Choroid plexus epithelial cell (primary cell): ENCODE data around the gene SGCB.
A peak's percentile ranks its signal among the peaks of the same experiment; 100 is the strongest.

ENCODE experiments used
- DNase-seq: peaks from one replicate; pipeline ENCODE4 v3.0.0-alpha.2; 2010; ENCODE audit warnings: low read depth
- H3K4me3 ChIP-seq: 2 replicates; pipeline ENCODE4 v1.5.1; 2011; ENCODE audit warnings: low read depth, mild to moderate bottlenecking, control low read depth, low read length, moderate library complexity
- CTCF ChIP-seq: conservative IDR thresholded peaks from 2 replicates; pipeline ENCODE4 v1.5.1; 2011; ENCODE audit warnings: low read depth, mild to moderate bottlenecking, control low read depth, inconsistent platforms, low read length, moderate library complexity

The SGCB gene

GRCh38 chr4:52006887-52007286, 31.2 kb downstream of the SGCB start:
- no peak for DNase-seq
- TF ChIP-seq CTCF = no peak
- no peak overlapping the region for H3K4me3 ChIP-seq

GRCh38 chr4:52005604-52006273, 32.4 kb downstream of the SGCB start:
- TF ChIP-seq CTCF = no peak
- no peak for DNase-seq
- H3K4me3 ChIP-seq = no peak overlapping the region

GRCh38 chr4:52004414-52004813, 33.7 kb downstream of the SGCB start:
- no peak for TF ChIP-seq CTCF
- DNase-seq = no peak
- H3K4me3 ChIP-seq = no peak overlapping the region

GRCh38 chr4:52001616-52002015, 36.5 kb downstream of the SGCB start:
- DNase-seq = peak; percentile 34
- no peak overlapping the region for H3K4me3 ChIP-seq
- TF ChIP-seq CTCF = no peak

- no peak for DNase-seq
Measured at GRCh38 chr4:51999250-51999649, 38.8 kb downstream of the SGCB start.

GRCh38 chr4:51998837-51999236, 39.3 kb downstream of the SGCB start:
- no peak for DNase-seq
- no peak for TF ChIP-seq CTCF
- no peak overlapping the region for H3K4me3 ChIP-seq

More at GRCh38 chr4:51999250-51999649, 38.8 kb downstream of the SGCB start:
- H3K4me3 ChIP-seq = no peak overlapping the region
- no peak for TF ChIP-seq CTCF

- no peak for DNase-seq
- no peak for TF ChIP-seq CTCF
- H3K4me3 ChIP-seq = no peak overlapping the region
Measured at GRCh38 chr4:51997647-51998046, 40.5 kb downstream of the SGCB start.
